HCT116 (cell line): ENCODE data around the gene PPFIBP1.

Experiments
- ATF3 ChIP-seq: IDR thresholded peaks from 2 replicates; pipeline ENCODE4 v1.6.1; 2012
- CTCF ChIP-seq, 3 experiments: fragments of 200-600 bp in 1 of 3; sonication (generic) in 1 of 3; IDR thresholded peaks in 2 of 3; conservative IDR thresholded peaks in 1 of 3; 2 replicates each; pipeline ENCODE4 v1.5.1; 2012 to 2017; ENCODE audit warnings: low read depth in 2 of 3, low read length in 2 of 3, antibody characterized with exemption in 1 of 3, borderline replicate concordance in 1 of 3, control low read depth in 1 of 3, mild to moderate bottlenecking in 1 of 3, mixed read lengths in 1 of 3, mixed run types in 1 of 3, moderate library complexity in 1 of 3; ENCODE audit not compliant: insufficient read depth in 1 of 3
- EZH2 ChIP-seq: fragments of 200-600 bp; sonication (generic); IDR thresholded peaks from 2 replicates; pipeline ENCODE4 v1.6.1; 2017; ENCODE audit warnings: antibody characterized with exemption, mixed run types
- FOSL1 ChIP-seq: IDR thresholded peaks from 2 replicates; pipeline ENCODE4 v1.6.1; 2012; ENCODE audit warnings: low read depth
- POLR2AphosphoS5 ChIP-seq: IDR thresholded peaks from 2 replicates; pipeline ENCODE4 v1.6.1; 2011; ENCODE audit warnings: mild to moderate bottlenecking, low read depth, low read length, moderate library complexity
- RAD21 ChIP-seq: IDR thresholded peaks from 2 replicates; pipeline ENCODE4 v1.6.1; 2012; ENCODE audit warnings: low read depth, mild to moderate bottlenecking
- SP1 ChIP-seq: IDR thresholded peaks from 2 replicates; pipeline ENCODE4 v1.6.1; 2012; ENCODE audit warnings: low read depth

- TF ChIP-seq POLR2AphosphoS5 = no peak
- TF ChIP-seq FOSL1 = no peak
- no peak for TF ChIP-seq RAD21
- TF ChIP-seq CTCF (IDR thresholded peaks at IDR 0.05 in 2 of 3, conservative IDR thresholded peaks at IDR 0.05 in 1 of 3; ENCODE audit: borderline replicate concordance in 1 of 3, insufficient read depth in 1 of 3, low read depth in 2 of 3, low read length in 2 of 3) = no peak
- no peak for TF ChIP-seq EZH2
- TF ChIP-seq ATF3 = no peak
- no peak for TF ChIP-seq SP1
These were observed 42.6 kb downstream of the PPFIBP1 start for GRCh38 chr12:27566626-27567025.
